GM18499 (cell line): ENCODE data around the gene DNM1.
"Not testable (repeated sequence)": the region's sequence is repeated elsewhere in the genome, so short reads cannot be mapped to it uniquely, and the experiment has no call there.

Experiments
- ATAC-seq: cut with Tn5 transposase; IDR thresholded peaks from one replicate; pipeline ENCODE4 v1.9.1; 2021; ENCODE audit warnings: moderate number of reproducible peaks; ENCODE audit not compliant: insufficient read depth, unreplicated experiment

Gene DNM1

GRCh38 chr9:128175726-128176125 is 27.5 kb upstream of the DNM1 start:
- no peak for ATAC-seq

- ATAC-seq = no peak
These were observed 24.3 kb upstream of the DNM1 start for GRCh38 chr9:128178806-128179431.

- no peak for ATAC-seq
These were observed 23.2 kb upstream of the DNM1 start for GRCh38 chr9:128180001-128180400.

- no peak for ATAC-seq
These were observed 22.7 kb upstream of the DNM1 start for GRCh38 chr9:128180447-128180846.

- not testable (repeated sequence) for ATAC-seq
These were observed 21.7 kb upstream of the DNM1 start for GRCh38 chr9:128181480-128181879.

- no peak for ATAC-seq
These were observed 20.1 kb upstream of the DNM1 start for GRCh38 chr9:128182893-128183588.

GRCh38 chr9:128185979-128186965 is 16.9 kb upstream of the DNM1 start:
- ATAC-seq = no peak

GRCh38 chr9:128187361-128187760 is 15.8 kb upstream of the DNM1 start:
- no peak for ATAC-seq

GRCh38 chr9:128188209-128188608 is 15.0 kb upstream of the DNM1 start:
- no peak for ATAC-seq

- ATAC-seq = no peak
These were observed 13.2 kb upstream of the DNM1 start for GRCh38 chr9:128190013-128190412.

- no peak for ATAC-seq
These were observed 12.4 kb upstream of the DNM1 start for GRCh38 chr9:128190516-128191405.

- no peak for ATAC-seq
These were observed 11.7 kb upstream of the DNM1 start, which contains the start of gene CIZ1 for GRCh38 chr9:128191406-128192046. Gene CIZ1 (minus strand): TSS chr9:128191572. CDS start chr9:128190857, 715 bp downstream.

GRCh38 chr9:128192601-128193371 is 10.4 kb upstream of the DNM1 start:
- ATAC-seq = no peak

- no peak for ATAC-seq
These were observed 9.6 kb upstream of the DNM1 start for GRCh38 chr9:128193469-128194096.

GRCh38 chr9:128201441-128202369 is 1.5 kb upstream of the DNM1 start:
- ATAC-seq = no peak

GRCh38 chr9:128202648-128203023 is 543 bp upstream of the DNM1 start:
- ATAC-seq = no peak
